ENCODE data around the gene EPS8L3.

Gene EPS8L3

GRCh38 chr1:109791495-109792043 lies 27.8 kb upstream of the EPS8L3 start:
- no peaks in the 10 kb centered on the region for H3K36me3 ChIP-seq (ENCODE audit: insufficient read depth, low read length)
- H3K9me3 ChIP-seq (replicated peaks; ENCODE audit: low read length), result no peaks in the 10 kb centered on the region
- peaks cover 47% of the 10 kb centered on the region for H3K4me1 ChIP-seq (ENCODE audit: control insufficient read depth, insufficient read depth, low read length)
- H3K27me3 ChIP-seq (ENCODE audit: control insufficient read depth, insufficient read depth, low read length), result no peaks in the 10 kb centered on the region
- H3K4me3 ChIP-seq (ENCODE audit: low read length), result no peak overlapping the region
- peak overlapping the region; percentile 27 for H3K9ac ChIP-seq (ENCODE audit: low read depth, low read length)
- peak overlapping the region; percentile 49 for H3K4me2 ChIP-seq (ENCODE audit: low read length)

GRCh38 chr1:109790735-109791494 lies 27.2 kb upstream of the EPS8L3 start:
- Histone ChIP-seq H3K27me3 (ENCODE audit: control insufficient read depth, insufficient read depth, low read length) (no peaks in the 10 kb centered on the region), H3K9ac (ENCODE audit: low read depth, low read length) (no peak overlapping the region), H3K36me3 (ENCODE audit: insufficient read depth, low read length) (no peaks in the 10 kb centered on the region), H3K4me2 (ENCODE audit: low read length) (no peak overlapping the region), H3K4me1 (ENCODE audit: control insufficient read depth, insufficient read depth, low read length) (peaks cover 46% of the 10 kb centered on the region), H3K4me3 (ENCODE audit: low read length) (no peak overlapping the region), H3K9me3 (replicated peaks; ENCODE audit: low read length) (no peaks in the 10 kb centered on the region)

GRCh38 chr1:109790329-109790728 lies 26.6 kb upstream of the EPS8L3 start:
- Histone ChIP-seq H3K9me3 (replicated peaks; ENCODE audit: low read length) (no peaks in the 10 kb centered on the region), H3K4me3 (ENCODE audit: low read length) (no peak overlapping the region), H3K4me1 (ENCODE audit: control insufficient read depth, insufficient read depth, low read length) (peaks cover 46% of the 10 kb centered on the region), H3K36me3 (ENCODE audit: insufficient read depth, low read length) (no peaks in the 10 kb centered on the region), H3K27me3 (ENCODE audit: control insufficient read depth, insufficient read depth, low read length) (no peaks in the 10 kb centered on the region), H3K9ac (ENCODE audit: low read depth, low read length) (no peak overlapping the region), H3K4me2 (ENCODE audit: low read length) (no peak overlapping the region)

GRCh38 chr1:109789551-109790180 lies 25.9 kb upstream of the EPS8L3 start:
- Histone ChIP-seq H3K9me3 (replicated peaks; ENCODE audit: low read length) (no peaks in the 10 kb centered on the region), H3K4me3 (ENCODE audit: low read length) (no peak overlapping the region), H3K4me1 (ENCODE audit: control insufficient read depth, insufficient read depth, low read length) (peaks cover 43% of the 10 kb centered on the region), H3K4me2 (ENCODE audit: low read length) (no peak overlapping the region), H3K36me3 (ENCODE audit: insufficient read depth, low read length) (no peaks in the 10 kb centered on the region), H3K9ac (ENCODE audit: low read depth, low read length) (no peak overlapping the region), H3K27me3 (ENCODE audit: control insufficient read depth, insufficient read depth, low read length) (no peaks in the 10 kb centered on the region)

GRCh38 chr1:109788695-109789521 lies 25.2 kb upstream of the EPS8L3 start:
- no peaks in the 10 kb centered on the region for H3K36me3 ChIP-seq (ENCODE audit: insufficient read depth, low read length)
- no peak overlapping the region for H3K9ac ChIP-seq (ENCODE audit: low read depth, low read length)
- no peak overlapping the region for H3K4me2 ChIP-seq (ENCODE audit: low read length)
- H3K4me3 ChIP-seq (ENCODE audit: low read length), result no peak overlapping the region
- peaks cover 37% of the 10 kb centered on the region for H3K4me1 ChIP-seq (ENCODE audit: control insufficient read depth, insufficient read depth, low read length)
- H3K27me3 ChIP-seq (ENCODE audit: control insufficient read depth, insufficient read depth, low read length), result no peaks in the 10 kb centered on the region
- H3K9me3 ChIP-seq (replicated peaks; ENCODE audit: low read length), result no peaks in the 10 kb centered on the region

- Histone ChIP-seq H3K4me2 (ENCODE audit: low read length) (no peak overlapping the region), H3K27me3 (ENCODE audit: control insufficient read depth, insufficient read depth, low read length) (no peaks in the 10 kb centered on the region), H3K4me3 (ENCODE audit: low read length) (no peak overlapping the region), H3K9ac (ENCODE audit: low read depth, low read length) (no peak overlapping the region), H3K4me1 (ENCODE audit: control insufficient read depth, insufficient read depth, low read length) (peaks cover 37% of the 10 kb centered on the region), H3K9me3 (replicated peaks; ENCODE audit: low read length) (no peaks in the 10 kb centered on the region), H3K36me3 (ENCODE audit: insufficient read depth, low read length) (no peaks in the 10 kb centered on the region)
Observed at GRCh38 chr1:109787845-109788601, 24.3 kb upstream of the EPS8L3 start.

GRCh38 chr1:109787211-109787844 lies 23.6 kb upstream of the EPS8L3 start:
- no peaks in the 10 kb centered on the region for H3K9me3 ChIP-seq (replicated peaks; ENCODE audit: low read length)
- H3K4me1 ChIP-seq (ENCODE audit: control insufficient read depth, insufficient read depth, low read length), result peaks cover 37% of the 10 kb centered on the region
- no peaks in the 10 kb centered on the region for H3K27me3 ChIP-seq (ENCODE audit: control insufficient read depth, insufficient read depth, low read length)
- no peaks in the 10 kb centered on the region for H3K36me3 ChIP-seq (ENCODE audit: insufficient read depth, low read length)
- no peak overlapping the region for H3K4me2 ChIP-seq (ENCODE audit: low read length)
- no peak overlapping the region for H3K9ac ChIP-seq (ENCODE audit: low read depth, low read length)
- H3K4me3 ChIP-seq (ENCODE audit: low read length), result no peak overlapping the region

- no peaks in the 10 kb centered on the region for H3K27me3 ChIP-seq (ENCODE audit: control insufficient read depth, insufficient read depth, low read length)
- no peaks in the 10 kb centered on the region for H3K9me3 ChIP-seq (replicated peaks; ENCODE audit: low read length)
- no peak overlapping the region for H3K4me3 ChIP-seq (ENCODE audit: low read length)
- H3K9ac ChIP-seq (ENCODE audit: low read depth, low read length), result no peak overlapping the region
- no peaks in the 10 kb centered on the region for H3K36me3 ChIP-seq (ENCODE audit: insufficient read depth, low read length)
- no peak overlapping the region for H3K4me2 ChIP-seq (ENCODE audit: low read length)
- peaks cover 36% of the 10 kb centered on the region for H3K4me1 ChIP-seq (ENCODE audit: control insufficient read depth, insufficient read depth, low read length)
Observed at GRCh38 chr1:109786531-109787021, 22.9 kb upstream of the EPS8L3 start.

- H3K4me1 ChIP-seq (ENCODE audit: control insufficient read depth, insufficient read depth, low read length), result peaks cover 35% of the 10 kb centered on the region
- H3K4me3 ChIP-seq (ENCODE audit: low read length), result no peak overlapping the region
- H3K9me3 ChIP-seq (replicated peaks; ENCODE audit: low read length), result peaks cover under 1% of the 10 kb centered on the region
- no peaks in the 10 kb centered on the region for H3K36me3 ChIP-seq (ENCODE audit: insufficient read depth, low read length)
- H3K9ac ChIP-seq (ENCODE audit: low read depth, low read length), result no peak overlapping the region
- no peak overlapping the region for H3K4me2 ChIP-seq (ENCODE audit: low read length)
- no peaks in the 10 kb centered on the region for H3K27me3 ChIP-seq (ENCODE audit: control insufficient read depth, insufficient read depth, low read length)
Observed at GRCh38 chr1:109786112-109786480, 22.4 kb upstream of the EPS8L3 start.

GRCh38 chr1:109785446-109786111 lies 21.9 kb upstream of the EPS8L3 start:
- Histone ChIP-seq H3K4me3 (ENCODE audit: low read length) (no peak overlapping the region), H3K9me3 (replicated peaks; ENCODE audit: low read length) (peaks cover 6% of the 10 kb centered on the region), H3K27me3 (ENCODE audit: control insufficient read depth, insufficient read depth, low read length) (no peaks in the 10 kb centered on the region), H3K4me2 (ENCODE audit: low read length) (no peak overlapping the region), H3K36me3 (ENCODE audit: insufficient read depth, low read length) (no peaks in the 10 kb centered on the region), H3K4me1 (ENCODE audit: control insufficient read depth, insufficient read depth, low read length) (peaks cover 35% of the 10 kb centered on the region), H3K9ac (ENCODE audit: low read depth, low read length) (no peak overlapping the region)

All from skeletal muscle satellite cell (primary cell).